ENCODE data around the gene ZNF341. TPM values are rescaled to one million over a fixed set of nuclear protein-coding genes. Genes with fewer than 3 reads are reported as not detected.

ZNF341 gene
- total and polyA plus RNA-seq, 2 of the 8 experiments (the other 6 are each of a cell fraction or from before 2014, with no cell fraction given), result 5.8 to 6.4 TPM

DNA sequence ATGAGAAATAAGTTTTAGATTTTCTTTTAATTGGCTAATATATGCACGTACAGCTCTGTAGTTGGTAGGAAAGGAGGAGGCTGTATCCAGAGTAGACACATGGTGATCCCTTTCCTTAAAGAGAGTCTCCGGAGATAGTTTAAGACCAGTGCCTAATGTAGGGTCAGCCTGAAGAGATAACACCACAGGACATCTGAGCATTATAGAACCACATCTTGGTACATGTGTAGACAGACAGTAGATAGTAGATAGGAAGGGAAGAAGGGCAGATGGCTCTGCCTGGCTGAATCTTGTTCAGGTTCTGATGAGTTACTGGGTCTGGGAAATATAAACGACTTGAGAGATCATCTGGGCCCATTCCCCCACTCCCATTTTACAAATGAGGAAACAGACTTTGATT lies 97.8 kb downstream of the ZNF341 start:
- Histone ChIP-seq H3K79me1 (ENCODE audit: low read depth, low read length) (peaks cover 26% of the 10 kb centered on the region), H3K14ac (ENCODE audit: insufficient read length) (no peak overlapping the region), H2BK120ac (replicated peaks; ENCODE audit: low read depth, low read length) (no peak overlapping the region), H2AFZ (ENCODE audit: low read length) (no peak overlapping the region), H4K20me1 (replicated peaks in 1 of 2; ENCODE audit: control insufficient read depth in 1 of 2, insufficient read depth in 2 of 2, low read length in 2 of 2) (peaks cover 0 to 24% of the 10 kb centered on the region in 2 experiments), H3K9ac (replicated peaks in 1 of 4; ENCODE audit: extremely low read depth in 1 of 4, low read depth in 3 of 4, low read length in 3 of 4) (no peak overlapping the region), H4K8ac (ENCODE audit: extremely low read depth, insufficient read depth, low read length) (no peak overlapping the region), H3K27ac (ENCODE audit: low read depth, low read length) (no peak overlapping the region), H2BK20ac (ENCODE audit: low read length) (no peak overlapping the region), H3K4ac (replicated peaks; ENCODE audit: insufficient read length, low read depth, low read length) (no peak overlapping the region), H3K56ac (replicated peaks; ENCODE audit: insufficient read length, low read depth, low read length) (no peak overlapping the region), H2BK15ac (ENCODE audit: low read length) (no peak overlapping the region), H3K4me2 (ENCODE audit: insufficient read depth in 1 of 2, low read depth in 2 of 2, low read length in 2 of 2) (no peak overlapping the region), H3K9me3 (ENCODE audit: insufficient read depth in 2 of 2, low read depth in 1 of 2, low read length in 1 of 2) (no peaks in the 10 kb centered on the region), H2BK5ac (ENCODE audit: low read depth, low read length) (no peak overlapping the region), H3K27me3 (replicated peaks in 1 of 4; ENCODE audit: control insufficient read depth in 3 of 4, extremely low read depth in 1 of 4, insufficient read depth in 3 of 4, low read length in 3 of 4) (no peaks in the 10 kb centered on the region), H3K79me2 (ENCODE audit: control insufficient read depth in 1 of 2, insufficient read depth in 2 of 2, low read length in 2 of 2) (peaks cover 0 to 66% of the 10 kb centered on the region in 2 experiments; a peak in 2 of 4 replicates), H2BK12ac (ENCODE audit: low read depth, low read length) (no peak overlapping the region), H3K4me3 (ENCODE audit: extremely low read depth in 1 of 4, insufficient read depth in 2 of 4, low read depth in 3 of 4, low read length in 4 of 4) (no peak overlapping the region), H3K36me3 (ENCODE audit: control insufficient read depth in 2 of 4, insufficient read depth in 4 of 4, low read length in 3 of 4) (no peaks in the 10 kb centered on the region), H4K5ac (ENCODE audit: insufficient read length, low read depth, low read length) (no peak overlapping the region), H3K18ac (ENCODE audit: extremely low read depth, low read length) (no peak overlapping the region), H2AK5ac (ENCODE audit: low read depth, low read length) (no peak overlapping the region), H4K91ac (replicated peaks; ENCODE audit: insufficient read length, low read length) (no peak overlapping the region), H3K23me2 (ENCODE audit: low read depth, low read length) (no peaks in the 10 kb centered on the region), H3K23ac (ENCODE audit: insufficient read length) (no peak overlapping the region), H3K4me1 (replicated peaks in 1 of 4; ENCODE audit: control insufficient read depth in 3 of 4, insufficient read depth in 4 of 4, low read length in 3 of 4) (peaks cover 3 to 17% (median 7%) of the 10 kb centered on the region in 4 experiments; a peak in 4 of 7 replicates)
- no peak for DNase-seq (ENCODE audit: low read depth in 1 of 2, low spot score in 2 of 2)
- 93% methylated on average over 3 of the region's 3 CpGs; no CpG with 5 or more reads in 1 of the 2 experiments for WGBS, 2 experiments (ENCODE audit: extremely low coverage in 1 of 2, insufficient coverage in 1 of 2, insufficient read length in 1 of 2, insufficient replicate concordance in 2 of 2, low coverage in 1 of 2, low lambda C conversion rate in 2 of 2, missing lambda C conversion rate in 1 of 2)
- no peak for FAIRE-seq
- CTCF ChIA-PET (ENCODE audit: partially characterized antibody), result interaction anchor here (0.8 to 1.2 kb wide), 3 partner anchors 10 to 38 kb away, joined by 3 to 5 read pairs (median 3); no protein-coding TSS in a partner anchor
- POLR2A ChIA-PET (ENCODE audit: partially characterized antibody), result interaction anchor here (0.9 kb wide), 1 partner anchor 10 kb away, joined by 4 read pairs; no protein-coding TSS in a partner anchor
- TF ChIP-seq POU5F1 (IDR thresholded peaks at IDR 0.05; ENCODE audit: low read depth, low read length) (no peak), HDAC6 (IDR thresholded peaks at IDR 0.05; ENCODE audit: low read depth, low read length) (no peak), CEBPB (IDR thresholded peaks at IDR 0.05; ENCODE audit: low read depth, low read length) (no peak), MAFK (IDR thresholded peaks at IDR 0.05; ENCODE audit: low read depth, low read length) (no peak), RNF2 (IDR thresholded peaks at IDR 0.05; ENCODE audit: borderline replicate concordance, low read depth, low read length, missing control alignments, poor library complexity, severe bottlenecking) (no peak), PHF8 (conservative IDR thresholded peaks at IDR 0.05; ENCODE audit: low read depth, low read length) (no peak), ASH2L (IDR thresholded peaks at IDR 0.05; ENCODE audit: low read length) (no peak), SAP30 (IDR thresholded peaks at IDR 0.05; ENCODE audit: insufficient read depth, insufficient replicate concordance, low read length) (no peak), SP4 (IDR thresholded peaks at IDR 0.05; ENCODE audit: low read length) (no peak)
- TF ChIP-seq, protein P1, sequence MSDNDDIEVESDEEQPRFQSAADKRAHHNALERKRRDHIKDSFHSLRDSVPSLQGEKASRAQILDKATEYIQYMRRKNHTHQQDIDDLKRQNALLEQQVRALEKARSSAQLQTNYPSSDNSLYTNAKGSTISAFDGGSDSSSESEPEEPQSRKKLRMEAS (IDR thresholded peaks at IDR 0.05), result no peak
- TF ChIP-seq, protein P2, sequence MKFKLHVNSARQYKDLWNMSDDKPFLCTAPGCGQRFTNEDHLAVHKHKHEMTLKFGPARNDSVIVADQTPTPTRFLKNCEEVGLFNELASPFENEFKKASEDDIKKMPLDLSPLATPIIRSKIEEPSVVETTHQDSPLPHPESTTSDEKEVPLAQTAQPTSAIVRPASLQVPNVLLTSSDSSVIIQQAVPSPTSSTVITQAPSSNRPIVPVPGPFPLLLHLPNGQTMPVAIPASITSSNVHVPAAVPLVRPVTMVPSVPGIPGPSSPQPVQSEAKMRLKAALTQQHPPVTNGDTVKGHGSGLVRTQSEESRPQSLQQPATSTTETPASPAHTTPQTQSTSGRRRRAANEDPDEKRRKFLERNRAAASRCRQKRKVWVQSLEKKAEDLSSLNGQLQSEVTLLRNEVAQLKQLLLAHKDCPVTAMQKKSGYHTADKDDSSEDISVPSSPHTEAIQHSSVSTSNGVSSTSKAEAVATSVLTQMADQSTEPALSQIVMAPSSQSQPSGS (IDR thresholded peaks at IDR 0.05; ENCODE audit: low read length), result no peak

Data from H1 (cell line).